Vagina (tissue), 2 donors: ENCODE results near the gene CKMT2.
"Not testable (repeated sequence)": the region's sequence is repeated elsewhere in the genome, so short reads cannot be mapped to it uniquely, and the experiment has no call there.

ENCODE experiments used
- CTCF ChIP-seq, 3 experiments: fragments of 450-650 bp in 2 of 3; fragments of 200-600 bp in 1 of 3; sonication (generic) in 1 of 3; IDR thresholded peaks; one replicate each; pipeline ENCODE4 v1.5.1; 2017 to 2019; ENCODE audit warnings: antibody characterized with exemption in 3 of 3, mild to moderate bottlenecking in 2 of 3, moderate library complexity in 2 of 3
- POLR2A ChIP-seq, 2 donors: fragments of 450-650 bp; IDR thresholded peaks; one replicate each; pipeline ENCODE4 v1.6.1; 2017; ENCODE audit warnings: antibody characterized with exemption in 2 of 2, mild to moderate bottlenecking in 2 of 2, moderate library complexity in 2 of 2
- POLR2AphosphoS5 ChIP-seq, 2 donors: sonication (generic); formaldehyde crosslinking; IDR thresholded peaks; one replicate each; pipeline ENCODE4 v1.9.0; 2017; ENCODE audit warnings: antibody characterized with exemption in 2 of 2, mild to moderate bottlenecking in 2 of 2, low read depth in 1 of 2; ENCODE audit not compliant: insufficient read depth in 1 of 2

GRCh38 chr5:81262796-81263195, 29.7 kb downstream of the CKMT2 start:
- not testable (repeated sequence) for TF ChIP-seq POLR2AphosphoS5 (IDR thresholded peaks at IDR 0.05; ENCODE audit: insufficient read depth in 1 of 2, low read depth in 1 of 2); CTCF (IDR thresholded peaks at IDR 0.05); POLR2A (IDR thresholded peaks at IDR 0.05)
